Astrocyte (in vitro differentiated cells and primary cell): ENCODE results near the gene HSD17B2.

Source experiments
- EZH2 ChIP-seq: IDR thresholded peaks from 2 replicates; pipeline ENCODE4 v1.6.1; 2012; ENCODE audit warnings: mild to moderate bottlenecking, low read length, inconsistent platforms; ENCODE audit not compliant: insufficient read depth
- TF ChIP-seq, protein P1 (sequence below): IDR thresholded peaks from 2 replicates; pipeline ENCODE4 v1.5.1; 2011; ENCODE audit warnings: low read depth, mild to moderate bottlenecking, inconsistent platforms, low read length, moderate library complexity; ENCODE audit not compliant: insufficient read depth

DNA sequence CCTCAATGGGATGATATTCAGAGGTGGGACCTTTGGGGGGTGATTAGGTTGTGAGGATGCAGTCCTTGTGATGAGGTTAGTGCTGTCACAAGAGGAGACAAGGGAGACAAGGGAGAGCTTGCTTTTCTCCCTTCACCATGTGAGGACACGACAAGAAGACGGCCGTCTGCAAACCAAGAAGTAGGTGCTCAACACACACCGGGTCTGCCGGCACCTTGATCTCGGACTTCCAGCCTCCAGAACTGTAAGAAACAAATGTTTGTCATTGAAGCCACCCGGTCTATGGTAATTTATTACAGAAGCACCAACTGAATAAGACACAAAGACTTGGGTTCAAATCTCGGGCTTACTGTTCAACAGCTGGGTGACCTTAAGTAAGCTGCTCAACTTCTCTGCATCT, 70.1 kb downstream of the HSD17B2 start:
- TF ChIP-seq, protein P1, sequence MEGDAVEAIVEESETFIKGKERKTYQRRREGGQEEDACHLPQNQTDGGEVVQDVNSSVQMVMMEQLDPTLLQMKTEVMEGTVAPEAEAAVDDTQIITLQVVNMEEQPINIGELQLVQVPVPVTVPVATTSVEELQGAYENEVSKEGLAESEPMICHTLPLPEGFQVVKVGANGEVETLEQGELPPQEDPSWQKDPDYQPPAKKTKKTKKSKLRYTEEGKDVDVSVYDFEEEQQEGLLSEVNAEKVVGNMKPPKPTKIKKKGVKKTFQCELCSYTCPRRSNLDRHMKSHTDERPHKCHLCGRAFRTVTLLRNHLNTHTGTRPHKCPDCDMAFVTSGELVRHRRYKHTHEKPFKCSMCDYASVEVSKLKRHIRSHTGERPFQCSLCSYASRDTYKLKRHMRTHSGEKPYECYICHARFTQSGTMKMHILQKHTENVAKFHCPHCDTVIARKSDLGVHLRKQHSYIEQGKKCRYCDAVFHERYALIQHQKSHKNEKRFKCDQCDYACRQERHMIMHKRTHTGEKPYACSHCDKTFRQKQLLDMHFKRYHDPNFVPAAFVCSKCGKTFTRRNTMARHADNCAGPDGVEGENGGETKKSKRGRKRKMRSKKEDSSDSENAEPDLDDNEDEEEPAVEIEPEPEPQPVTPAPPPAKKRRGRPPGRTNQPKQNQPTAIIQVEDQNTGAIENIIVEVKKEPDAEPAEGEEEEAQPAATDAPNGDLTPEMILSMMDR, result no peak
- no peak for TF ChIP-seq EZH2
